SK-N-SH (cell line): ENCODE results near the gene TP63. TPM values are rescaled to one million over a fixed set of nuclear protein-coding genes. Genes with fewer than 3 reads are reported as not detected.

ENCODE experiments used
- CTCF ChIA-PET: fragments of 300-600, 350-600 bp; formaldehyde crosslinking; extraction: SDS; loops from one replicate; lab custom pipeline; 2021; lab: Yijun Ruan, JAX
- POLR2A ChIA-PET: fragments of 350-600 bp; sonication (Branson Sonifier 250); formaldehyde crosslinking; extraction: SDS; loops from one replicate; lab custom pipeline; 2020; ENCODE audit warnings: antibody characterized with exemption, inconsistent platforms; lab: Yijun Ruan, JAX
- DNase-seq: peaks from one replicate; pipeline ENCODE4 v3.0.0; 2012
- H2AFZ ChIP-seq: fragments of 200-600 bp; sonication (generic); 2 replicates; pipeline ENCODE4 v1.8.1; 2016; ENCODE audit warnings: antibody characterized with exemption, mild to moderate bottlenecking, low read depth
- H3F3A ChIP-seq: fragments of 200-600 bp; sonication (generic); replicated peaks from 2 replicates; pipeline ENCODE3; 2016; ENCODE audit warnings: antibody characterized with exemption, mild to moderate bottlenecking; ENCODE audit not compliant: insufficient read depth
- H3K27ac ChIP-seq, 2 experiments: fragments of 200-500 bp in 1 of 2; fragments of 200-600 bp in 1 of 2; sonication (Bioruptor generic) in 1 of 2; sonication (generic), shearing (Covaris generic) in 1 of 2; 2 replicates each; pipeline versions ENCODE4 v1.5.1 to v1.6.1; 2014 to 2016; ENCODE audit warnings: low read depth in 2 of 2, inconsistent platforms in 1 of 2, low read length in 1 of 2, mild to moderate bottlenecking in 1 of 2, mixed read lengths in 1 of 2
- H3K27me3 ChIP-seq: fragments of 200-600 bp; sonication (generic), shearing (Covaris generic); 2 replicates; pipeline ENCODE4 v1.6.1; 2016; ENCODE audit warnings: mixed run types; ENCODE audit not compliant: insufficient read depth
- H3K36me3 ChIP-seq, 2 experiments: fragments of 200-500 bp in 1 of 2; fragments of 200-600 bp in 1 of 2; sonication (Bioruptor generic) in 1 of 2; sonication (generic) in 1 of 2; replicated peaks in 1 of 2; 2 replicates each; pipeline versions ENCODE3 to v1.5.1; 2014 to 2016; ENCODE audit warnings: low read length in 1 of 2, mild to moderate bottlenecking in 1 of 2; ENCODE audit not compliant: insufficient read depth in 2 of 2, control insufficient read depth in 1 of 2
- H3K4me1 ChIP-seq, 2 experiments: fragments of 200-500 bp in 1 of 2; fragments of 200-600 bp in 1 of 2; sonication (Bioruptor generic) in 1 of 2; sonication (generic), shearing (Covaris generic) in 1 of 2; 2 replicates each; pipeline versions ENCODE4 v1.5.1 to v1.6.1; 2014 to 2016; ENCODE audit warnings: low read depth in 1 of 2, low read length in 1 of 2, mixed run types in 1 of 2; ENCODE audit not compliant: insufficient read depth in 2 of 2, control insufficient read depth in 1 of 2
- H3K4me2 ChIP-seq: fragments of 200-600 bp; sonication (generic), shearing (Covaris generic); 2 replicates; pipeline ENCODE4 v1.6.1; 2017; ENCODE audit warnings: mixed run types
- H3K4me3 ChIP-seq, 2 experiments: fragments of 200-500 bp in 1 of 2; fragments of 200-600 bp in 1 of 2; sonication (Bioruptor generic) in 1 of 2; sonication (generic), shearing (Covaris generic) in 1 of 2; 2 replicates each; pipeline versions ENCODE4 v1.5.1 to v1.8.1; 2014 to 2016; ENCODE audit warnings: low read depth in 2 of 2, inconsistent platforms in 1 of 2, low read length in 1 of 2, mild to moderate bottlenecking in 1 of 2, mixed read lengths in 1 of 2, moderate library complexity in 1 of 2
- H3K79me2 ChIP-seq: fragments of 200-600 bp; sonication (generic); 2 replicates; pipeline ENCODE4 v1.8.1; 2017; ENCODE audit warnings: mild to moderate bottlenecking; ENCODE audit not compliant: insufficient read depth
- H3K9ac ChIP-seq: fragments of 200-600 bp; sonication (generic); 2 replicates; pipeline ENCODE4 v1.6.1; 2017; ENCODE audit warnings: mixed run types
- H3K9me2 ChIP-seq: fragments of 200-600 bp; sonication (generic); 2 replicates; pipeline ENCODE4 v1.6.1; 2017; ENCODE audit warnings: mixed run types
- H3K9me3 ChIP-seq: fragments of 200-600 bp; sonication (generic); 2 replicates; pipeline ENCODE4 v1.6.1; 2017; ENCODE audit warnings: mixed run types, mild to moderate bottlenecking, moderate library complexity
- H4K20me1 ChIP-seq: fragments of 200-600 bp; sonication (generic); 2 replicates; pipeline ENCODE4 v1.6.1; 2017; ENCODE audit warnings: mild to moderate bottlenecking, mixed run types; ENCODE audit not compliant: insufficient read depth
- EZH2phosphoT487 ChIP-seq: fragments of 200-600 bp; sonication (generic); IDR thresholded peaks from 2 replicates; pipeline ENCODE4 v1.6.1; 2017; ENCODE audit warnings: low read depth, mixed run types, mild to moderate bottlenecking, antibody characterized with exemption, moderate library complexity, borderline replicate concordance
- FOXJ3 ChIP-seq: sonication (generic); formaldehyde crosslinking; IDR thresholded peaks from 2 replicates; pipeline ENCODE4 v1.5.1; 2020; ENCODE audit warnings: mild to moderate bottlenecking, missing genetic modification reagents
- GABPA ChIP-seq: IDR thresholded peaks from 2 replicates; pipeline ENCODE4 v1.4.0; 2012; ENCODE audit warnings: low read depth, mild to moderate bottlenecking
- GATA2 ChIP-seq: sonication (generic); formaldehyde crosslinking; IDR thresholded peaks from 2 replicates; pipeline ENCODE4 v1.5.0; 2020; ENCODE audit warnings: mild to moderate bottlenecking, missing genetic modification reagents
- JUND ChIP-seq: IDR thresholded peaks from 2 replicates; pipeline ENCODE4 v1.4.0; 2012
- MXI1 ChIP-seq: IDR thresholded peaks from 2 replicates; pipeline ENCODE4 v1.6.1; 2012; ENCODE audit warnings: mild to moderate bottlenecking, low read depth, low read length, improper control_type of control experiment
- NRF1 ChIP-seq: IDR thresholded peaks from 2 replicates; pipeline ENCODE4 v1.6.1; 2012; ENCODE audit warnings: low read depth, mild to moderate bottlenecking, low read length
- POLR2AphosphoS5 ChIP-seq: IDR thresholded peaks from 2 replicates; pipeline ENCODE4 v1.6.1; 2012; ENCODE audit warnings: low read depth, low read length
- RAD21 ChIP-seq: IDR thresholded peaks from 2 replicates; pipeline ENCODE4 v1.6.1; 2012; ENCODE audit warnings: mild to moderate bottlenecking, low read length
- RCOR1 ChIP-seq: fragments of 150-350 bp; IDR thresholded peaks from 2 replicates; pipeline ENCODE4 v1.6.1; 2017; ENCODE audit warnings: antibody characterized with exemption, low read length
- RFX5 ChIP-seq: IDR thresholded peaks from 2 replicates; pipeline ENCODE4 v1.6.1; 2012; ENCODE audit warnings: mild to moderate bottlenecking, improper control_type of control experiment, low read length
- SMC3 ChIP-seq: IDR thresholded peaks from 2 replicates; pipeline ENCODE4 v1.6.1; 2012; ENCODE audit warnings: low read depth, low read length, improper control_type of control experiment
- TAF1 ChIP-seq: IDR thresholded peaks from 2 replicates; pipeline ENCODE4 v1.6.1; 2012; ENCODE audit warnings: low read depth, mild to moderate bottlenecking, low read length, moderate library complexity, borderline replicate concordance
- TCF12 ChIP-seq: IDR thresholded peaks from 2 replicates; pipeline ENCODE4 v1.4.0; 2012
- TEAD4 ChIP-seq: IDR thresholded peaks from 2 replicates; pipeline ENCODE4 v1.4.0; 2012; ENCODE audit warnings: mild to moderate bottlenecking, borderline replicate concordance; ENCODE audit not compliant: insufficient read depth
- YY1 ChIP-seq: IDR thresholded peaks from 2 replicates; pipeline ENCODE4 v1.4.0; 2012; ENCODE audit warnings: low read depth, mild to moderate bottlenecking
- WGBS: methylation state at CpG from one replicate; pipeline ENCODE4 v1.1.6; 2017; ENCODE audit warnings: low lambda C conversion rate; 5-methylcytosine and 5-hydroxymethylcytosine counted together
- polyA plus RNA-seq, 3 experiments: library from polyadenylated mRNA; depleted of rRNA; stranded (reverse); fragments of >200 nt; gene quantifications; 2 replicates each; pipeline ENCODE4 v1.2.3, GENCODE V29; 2012
- TF ChIP-seq, protein P1 (sequence below): IDR thresholded peaks from 2 replicates; pipeline ENCODE4 v1.6.1; 2012; ENCODE audit warnings: mild to moderate bottlenecking, low read depth, low read length, moderate library complexity
- TF ChIP-seq, protein P2 (sequence below): fragments of 200-600 bp; sonication (generic); IDR thresholded peaks from 2 replicates; pipeline ENCODE4 v1.6.1; 2017; ENCODE audit warnings: antibody characterized with exemption, mild to moderate bottlenecking, moderate library complexity
- TF ChIP-seq, protein P3 (sequence below): fragments of 150-350 bp; IDR thresholded peaks from 2 replicates; pipeline ENCODE4 v1.6.1; 2017; ENCODE audit warnings: antibody characterized with exemption, low read length, low read depth, borderline replicate concordance
- TF ChIP-seq, protein P4 (sequence below): fragments of 150-350 bp; IDR thresholded peaks from 2 replicates; pipeline ENCODE4 v1.6.1; 2016; ENCODE audit warnings: mild to moderate bottlenecking, low read depth, low read length

Gene TP63
- polyA plus RNA-seq, 1 of the 3 experiments (the other 2 are of a cell fraction), result not detected

DNA sequence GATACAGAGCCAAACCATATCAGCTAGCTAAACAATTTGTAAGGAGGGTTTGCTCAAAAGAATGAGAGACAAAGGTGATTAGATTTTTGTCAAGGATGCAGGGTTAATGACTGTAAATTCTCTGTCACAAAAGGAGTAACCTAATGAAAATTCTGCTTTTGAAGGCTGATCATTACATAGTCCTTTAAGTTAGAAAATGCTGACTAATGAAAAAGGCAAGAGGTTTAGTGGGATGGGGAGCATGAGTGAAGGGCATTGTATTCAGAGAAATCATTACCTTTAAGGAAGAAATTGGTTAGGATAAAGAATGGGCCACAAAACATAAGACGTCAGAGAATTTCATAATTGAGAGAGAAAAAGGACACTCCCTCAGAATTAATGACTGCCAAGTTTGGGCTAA is 97.7 kb downstream of the TP63 start (continued):
- TF ChIP-seq, protein P1, sequence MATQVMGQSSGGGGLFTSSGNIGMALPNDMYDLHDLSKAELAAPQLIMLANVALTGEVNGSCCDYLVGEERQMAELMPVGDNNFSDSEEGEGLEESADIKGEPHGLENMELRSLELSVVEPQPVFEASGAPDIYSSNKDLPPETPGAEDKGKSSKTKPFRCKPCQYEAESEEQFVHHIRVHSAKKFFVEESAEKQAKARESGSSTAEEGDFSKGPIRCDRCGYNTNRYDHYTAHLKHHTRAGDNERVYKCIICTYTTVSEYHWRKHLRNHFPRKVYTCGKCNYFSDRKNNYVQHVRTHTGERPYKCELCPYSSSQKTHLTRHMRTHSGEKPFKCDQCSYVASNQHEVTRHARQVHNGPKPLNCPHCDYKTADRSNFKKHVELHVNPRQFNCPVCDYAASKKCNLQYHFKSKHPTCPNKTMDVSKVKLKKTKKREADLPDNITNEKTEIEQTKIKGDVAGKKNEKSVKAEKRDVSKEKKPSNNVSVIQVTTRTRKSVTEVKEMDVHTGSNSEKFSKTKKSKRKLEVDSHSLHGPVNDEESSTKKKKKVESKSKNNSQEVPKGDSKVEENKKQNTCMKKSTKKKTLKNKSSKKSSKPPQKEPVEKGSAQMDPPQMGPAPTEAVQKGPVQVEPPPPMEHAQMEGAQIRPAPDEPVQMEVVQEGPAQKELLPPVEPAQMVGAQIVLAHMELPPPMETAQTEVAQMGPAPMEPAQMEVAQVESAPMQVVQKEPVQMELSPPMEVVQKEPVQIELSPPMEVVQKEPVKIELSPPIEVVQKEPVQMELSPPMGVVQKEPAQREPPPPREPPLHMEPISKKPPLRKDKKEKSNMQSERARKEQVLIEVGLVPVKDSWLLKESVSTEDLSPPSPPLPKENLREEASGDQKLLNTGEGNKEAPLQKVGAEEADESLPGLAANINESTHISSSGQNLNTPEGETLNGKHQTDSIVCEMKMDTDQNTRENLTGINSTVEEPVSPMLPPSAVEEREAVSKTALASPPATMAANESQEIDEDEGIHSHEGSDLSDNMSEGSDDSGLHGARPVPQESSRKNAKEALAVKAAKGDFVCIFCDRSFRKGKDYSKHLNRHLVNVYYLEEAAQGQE, result no peak
- TF ChIP-seq NRF1 (no peak), RFX5 (no peak), MXI1 (no peak), YY1 (no peak), POLR2AphosphoS5 (no peak), RCOR1 (no peak), SMC3 (no peak), GABPA (no peak), RAD21 (no peak)
- TF ChIP-seq, protein P2, sequence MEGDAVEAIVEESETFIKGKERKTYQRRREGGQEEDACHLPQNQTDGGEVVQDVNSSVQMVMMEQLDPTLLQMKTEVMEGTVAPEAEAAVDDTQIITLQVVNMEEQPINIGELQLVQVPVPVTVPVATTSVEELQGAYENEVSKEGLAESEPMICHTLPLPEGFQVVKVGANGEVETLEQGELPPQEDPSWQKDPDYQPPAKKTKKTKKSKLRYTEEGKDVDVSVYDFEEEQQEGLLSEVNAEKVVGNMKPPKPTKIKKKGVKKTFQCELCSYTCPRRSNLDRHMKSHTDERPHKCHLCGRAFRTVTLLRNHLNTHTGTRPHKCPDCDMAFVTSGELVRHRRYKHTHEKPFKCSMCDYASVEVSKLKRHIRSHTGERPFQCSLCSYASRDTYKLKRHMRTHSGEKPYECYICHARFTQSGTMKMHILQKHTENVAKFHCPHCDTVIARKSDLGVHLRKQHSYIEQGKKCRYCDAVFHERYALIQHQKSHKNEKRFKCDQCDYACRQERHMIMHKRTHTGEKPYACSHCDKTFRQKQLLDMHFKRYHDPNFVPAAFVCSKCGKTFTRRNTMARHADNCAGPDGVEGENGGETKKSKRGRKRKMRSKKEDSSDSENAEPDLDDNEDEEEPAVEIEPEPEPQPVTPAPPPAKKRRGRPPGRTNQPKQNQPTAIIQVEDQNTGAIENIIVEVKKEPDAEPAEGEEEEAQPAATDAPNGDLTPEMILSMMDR, result no peak
- TF ChIP-seq, protein P3, sequence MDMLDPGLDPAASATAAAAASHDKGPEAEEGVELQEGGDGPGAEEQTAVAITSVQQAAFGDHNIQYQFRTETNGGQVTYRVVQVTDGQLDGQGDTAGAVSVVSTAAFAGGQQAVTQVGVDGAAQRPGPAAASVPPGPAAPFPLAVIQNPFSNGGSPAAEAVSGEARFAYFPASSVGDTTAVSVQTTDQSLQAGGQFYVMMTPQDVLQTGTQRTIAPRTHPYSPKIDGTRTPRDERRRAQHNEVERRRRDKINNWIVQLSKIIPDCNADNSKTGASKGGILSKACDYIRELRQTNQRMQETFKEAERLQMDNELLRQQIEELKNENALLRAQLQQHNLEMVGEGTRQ, result no peak
- TF ChIP-seq, protein P4, sequence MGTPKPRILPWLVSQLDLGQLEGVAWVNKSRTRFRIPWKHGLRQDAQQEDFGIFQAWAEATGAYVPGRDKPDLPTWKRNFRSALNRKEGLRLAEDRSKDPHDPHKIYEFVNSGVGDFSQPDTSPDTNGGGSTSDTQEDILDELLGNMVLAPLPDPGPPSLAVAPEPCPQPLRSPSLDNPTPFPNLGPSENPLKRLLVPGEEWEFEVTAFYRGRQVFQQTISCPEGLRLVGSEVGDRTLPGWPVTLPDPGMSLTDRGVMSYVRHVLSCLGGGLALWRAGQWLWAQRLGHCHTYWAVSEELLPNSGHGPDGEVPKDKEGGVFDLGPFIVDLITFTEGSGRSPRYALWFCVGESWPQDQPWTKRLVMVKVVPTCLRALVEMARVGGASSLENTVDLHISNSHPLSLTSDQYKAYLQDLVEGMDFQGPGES, result no peak

DNA sequence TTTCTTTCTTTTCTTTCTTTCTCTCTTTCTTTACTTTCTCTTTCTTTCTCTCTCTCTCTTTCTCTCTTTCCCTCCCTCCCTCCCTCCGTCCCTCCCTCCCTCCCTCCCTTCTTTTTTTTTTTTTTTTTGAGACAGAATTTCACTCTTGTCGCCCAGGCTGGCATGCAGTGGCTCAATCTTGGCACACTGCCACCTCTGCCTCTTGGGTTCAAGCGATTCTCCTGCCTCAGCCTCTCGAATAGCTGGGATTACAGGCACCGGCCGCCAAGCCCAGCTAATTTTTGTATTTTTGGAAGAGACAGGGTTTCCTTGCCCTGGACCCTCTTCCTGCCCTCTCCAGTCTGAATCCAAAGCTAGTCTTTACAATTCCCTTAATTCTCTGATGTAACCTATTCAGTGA is 102.9 kb downstream of the TP63 start:
- H3K79me2 ChIP-seq, result no peaks in the 10 kb centered on the region
- TF ChIP-seq FOXJ3 (CRISPR knock-in tag), result no peak
- no peak for TF ChIP-seq TAF1
- no peak for TF ChIP-seq EZH2phosphoT487
- TF ChIP-seq POLR2AphosphoS5, result no peak
- TF ChIP-seq TEAD4, result no peak
- no peak for TF ChIP-seq NRF1
- TF ChIP-seq TCF12, result no peak
- no peak for TF ChIP-seq JUND
- no peak for TF ChIP-seq GATA2 (CRISPR knock-in tag)
- ChIA-PET POLR2A (no interaction called here), CTCF (no interaction called here)
- WGBS, result 32% methylated on average over 6 of the region's 6 CpGs
- H3F3A ChIP-seq, result no peaks in the 10 kb centered on the region
- H3K4me3 ChIP-seq, result no peak overlapping the region
- H3K4me2 ChIP-seq, result no peak overlapping the region
- no peak overlapping the region for H3K9ac ChIP-seq
- H3K9me2 ChIP-seq, result no peaks in the 10 kb centered on the region
- no peaks in the 10 kb centered on the region for H3K4me1 ChIP-seq
- DNase-seq, result no peak
- H4K20me1 ChIP-seq, result no peaks in the 10 kb centered on the region
- H3K36me3 ChIP-seq, result no peaks in the 10 kb centered on the region
- H3K27ac ChIP-seq, result no peak overlapping the region
- H3K9me3 ChIP-seq, result no peaks in the 10 kb centered on the region
- no peak overlapping the region for H2AFZ ChIP-seq
- H3K27me3 ChIP-seq, result no peaks in the 10 kb centered on the region
